Activated CD8-positive, alpha-beta memory T cell treated with anti-CD3 and anti-CD28 coated beads for 4 hours (primary cell): ENCODE results near the gene MLH1.
"Not testable (repeated sequence)": the region's sequence is repeated elsewhere in the genome, so short reads cannot be mapped to it uniquely, and the experiment has no call there.

Experiments
- DNase-seq, 2 donors: peaks; one replicate each; pipeline ENCODE4 v3.0.0-alpha.2; 2020; ENCODE audit warnings: low read depth in 2 of 2

Gene MLH1

DNA sequence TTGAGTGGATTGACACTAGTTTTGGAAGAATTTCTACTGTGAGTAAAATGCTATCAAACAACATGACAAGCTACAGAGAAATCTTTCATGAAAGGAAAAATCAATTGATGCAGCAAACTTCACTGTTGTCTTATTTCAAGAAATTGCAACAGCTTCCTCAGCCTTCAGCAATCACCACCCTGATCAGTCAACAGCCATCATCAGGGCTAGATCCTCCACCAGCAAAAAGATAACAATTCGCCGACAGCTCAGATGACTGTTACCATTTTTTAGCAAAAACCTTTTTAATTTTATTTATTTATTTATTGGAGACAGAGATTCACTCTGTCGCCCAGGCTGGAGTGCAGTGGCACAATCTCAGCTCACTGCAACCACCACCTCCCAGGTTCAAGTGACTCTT lies 44.0 kb downstream of the MLH1 start:
- no peak for DNase-seq

DNA sequence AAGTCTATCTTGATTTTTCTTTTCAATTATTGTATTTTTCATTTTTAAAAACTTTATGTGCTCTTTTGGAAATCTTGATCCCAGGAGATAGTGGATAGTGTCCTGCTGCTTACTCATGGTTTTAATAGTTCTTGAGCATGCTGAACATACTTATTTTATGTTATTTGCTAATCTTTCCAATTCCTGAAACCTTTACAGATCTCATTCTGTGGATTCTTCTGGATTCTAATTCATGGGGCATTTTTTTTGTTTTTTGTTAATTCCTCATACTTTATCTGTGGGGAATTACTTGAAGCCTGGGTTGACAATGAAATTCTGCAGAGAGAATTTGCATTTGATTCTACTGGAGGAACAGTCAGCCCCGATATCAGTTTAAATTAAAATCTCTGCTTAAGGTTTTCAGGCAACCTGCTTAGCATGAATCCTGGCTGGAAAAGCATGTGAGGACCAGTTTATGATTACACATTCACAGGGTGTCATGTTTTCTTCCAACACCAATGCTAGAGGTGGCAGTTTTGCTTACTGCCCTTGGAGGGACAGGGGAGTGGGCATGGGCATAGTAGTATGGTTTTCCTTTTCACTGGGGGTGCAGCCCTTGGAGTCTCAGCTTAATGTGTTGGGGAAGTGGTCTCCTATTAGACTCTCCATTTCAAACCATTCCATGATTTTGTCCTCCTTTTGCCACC lies 46.0 kb downstream of the MLH1 start:
- no peak for DNase-seq

DNA sequence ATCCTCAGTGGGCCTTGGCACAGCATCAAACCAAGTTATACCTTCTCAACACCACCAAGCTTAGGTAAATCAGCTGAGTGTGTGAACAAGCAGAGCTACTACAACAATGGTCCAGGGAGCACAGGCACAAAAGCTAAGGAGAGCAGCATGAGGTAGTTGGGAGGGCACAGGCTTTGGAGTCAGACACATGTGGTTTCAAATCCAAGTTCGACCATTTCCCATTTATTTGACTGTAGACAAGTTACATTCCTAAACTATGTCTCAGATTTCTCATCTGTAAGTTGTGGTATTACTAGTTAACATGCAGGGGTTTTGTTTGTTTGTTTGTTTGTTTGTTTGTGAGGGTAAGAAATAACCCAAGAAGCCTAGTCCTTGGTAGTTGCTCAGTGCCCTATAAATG lies 46.9 kb downstream of the MLH1 start:
- DNase-seq = no peak

DNA sequence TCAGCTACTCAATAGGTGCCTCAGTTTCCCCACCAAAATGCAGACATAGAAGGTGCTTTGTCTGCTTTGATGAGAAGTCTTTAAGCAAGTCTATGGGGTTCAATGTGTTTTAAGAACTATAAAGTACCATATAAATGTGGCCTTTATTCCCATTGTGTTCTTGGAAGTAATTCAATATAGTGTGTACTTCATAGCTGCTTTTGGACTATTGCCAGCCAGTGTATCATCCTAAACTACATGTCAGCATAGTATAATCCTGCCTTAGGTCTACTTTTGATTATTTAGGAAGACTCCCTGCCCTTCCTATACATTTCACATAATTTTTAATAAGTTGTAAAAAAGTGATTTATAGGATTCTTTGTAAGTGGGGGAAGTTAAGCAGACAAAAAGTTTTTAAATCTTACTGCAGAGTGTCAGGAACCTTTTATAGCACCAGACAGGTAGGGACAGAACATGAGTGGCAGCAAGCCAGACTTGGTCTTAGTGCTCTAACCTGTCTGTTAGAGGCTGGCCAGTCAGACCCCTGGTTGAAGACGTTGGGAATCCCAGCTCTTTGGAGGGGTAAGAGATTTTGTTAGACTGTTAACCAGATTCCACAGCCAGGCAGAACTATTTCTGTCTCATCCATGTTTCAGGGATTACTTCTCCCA lies 48.4 kb downstream of the MLH1 start:
- no peak for DNase-seq

DNA sequence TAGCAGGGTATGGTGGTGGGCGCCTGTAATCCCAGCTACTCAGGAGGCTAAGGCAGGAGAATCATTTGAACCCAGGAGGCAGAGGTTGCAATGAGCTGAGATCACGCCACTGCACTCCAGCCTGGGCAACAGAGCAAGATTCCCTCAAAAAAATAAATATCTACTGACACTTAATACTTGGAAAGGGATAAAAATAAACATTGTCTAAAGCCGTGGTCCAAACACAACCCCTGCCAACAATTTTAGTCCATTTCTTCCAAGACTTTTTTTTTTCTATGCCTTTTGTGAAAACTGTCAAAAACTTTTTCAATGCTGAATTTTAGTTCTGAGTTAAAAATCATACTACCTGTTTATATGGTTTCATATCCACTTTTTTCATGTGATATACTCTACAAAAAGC lies 49.4 kb downstream of the MLH1 start:
- not testable (repeated sequence) for DNase-seq

DNA sequence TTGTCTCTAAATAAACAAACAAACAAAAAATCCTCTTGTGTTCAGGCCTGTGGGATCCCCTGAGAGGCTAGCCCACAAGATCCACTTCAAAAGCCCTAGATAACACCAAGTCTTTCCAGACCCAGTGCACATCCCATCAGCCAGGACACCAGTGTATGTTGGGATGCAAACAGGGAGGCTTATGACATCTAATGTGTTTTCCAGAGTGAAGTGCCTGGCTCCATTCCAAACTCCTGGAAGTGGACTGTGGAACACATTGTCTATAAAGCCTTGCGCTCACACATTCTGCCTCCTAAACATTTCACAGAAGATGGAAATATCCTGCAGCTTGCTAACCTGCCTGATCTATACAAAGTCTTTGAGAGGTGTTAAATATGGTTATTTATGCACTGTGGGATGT lies 57.0 kb downstream of the MLH1 start:
- no peak for DNase-seq

DNA sequence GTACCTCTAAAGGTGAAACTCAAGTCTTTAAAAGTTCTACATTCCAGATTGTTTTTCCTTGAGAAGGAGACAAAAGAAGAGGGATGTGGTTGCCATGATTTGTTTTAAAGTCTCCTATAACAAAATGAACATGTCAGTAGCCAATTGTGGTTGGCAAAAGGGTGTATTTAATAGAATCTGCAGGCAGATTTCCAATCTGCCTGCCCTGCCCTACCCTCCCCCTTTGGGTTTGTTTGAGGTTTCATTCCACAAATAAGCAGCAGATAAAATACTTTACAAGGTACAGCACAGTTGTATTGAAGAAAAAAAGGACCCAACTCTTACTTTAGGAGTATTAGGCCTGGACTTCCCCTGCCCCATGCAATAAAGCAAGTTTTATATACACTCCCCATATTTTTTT lies 59.5 kb downstream of the MLH1 start:
- no peak for DNase-seq

DNA sequence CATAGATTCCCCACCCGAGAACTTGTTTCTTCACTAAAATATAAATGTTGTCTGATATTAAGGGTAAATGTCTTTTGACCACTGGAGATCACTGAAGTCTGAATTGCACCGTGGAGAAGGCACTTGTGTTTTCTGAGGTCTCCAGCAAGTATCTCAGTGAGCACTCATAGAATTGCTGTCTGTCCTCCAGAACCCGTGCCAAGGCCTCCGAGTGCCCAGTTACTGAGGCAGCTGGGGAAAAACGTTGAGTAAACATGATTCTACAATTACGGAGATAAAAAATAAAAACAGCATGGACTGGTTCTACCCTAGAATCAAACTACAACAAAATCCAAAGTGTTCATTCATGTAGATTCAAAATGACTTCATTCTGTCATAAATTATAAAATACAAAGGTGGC lies 60.0 kb downstream of the MLH1 start:
- no peak for DNase-seq

DNA sequence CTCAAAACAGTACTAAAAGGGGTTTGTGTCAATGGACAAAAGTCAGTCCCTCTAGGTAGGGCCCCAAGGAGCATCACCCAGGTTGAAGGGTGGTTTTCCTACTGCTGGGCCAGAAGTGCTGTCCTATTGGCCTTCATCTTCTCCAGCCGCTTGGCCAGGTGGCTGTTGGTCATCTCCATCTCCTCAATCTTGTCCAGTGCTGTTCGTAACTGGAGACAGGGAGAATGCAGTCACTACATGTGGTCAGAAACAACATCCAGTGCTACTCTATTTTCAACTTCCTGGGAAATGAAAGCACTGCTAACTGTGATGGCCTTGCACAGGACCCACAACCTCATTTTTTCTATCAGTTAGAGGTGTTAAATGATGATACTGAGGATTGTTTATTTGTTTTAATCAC lies 60.4 kb downstream of the MLH1 start:
- no peak for DNase-seq

DNA sequence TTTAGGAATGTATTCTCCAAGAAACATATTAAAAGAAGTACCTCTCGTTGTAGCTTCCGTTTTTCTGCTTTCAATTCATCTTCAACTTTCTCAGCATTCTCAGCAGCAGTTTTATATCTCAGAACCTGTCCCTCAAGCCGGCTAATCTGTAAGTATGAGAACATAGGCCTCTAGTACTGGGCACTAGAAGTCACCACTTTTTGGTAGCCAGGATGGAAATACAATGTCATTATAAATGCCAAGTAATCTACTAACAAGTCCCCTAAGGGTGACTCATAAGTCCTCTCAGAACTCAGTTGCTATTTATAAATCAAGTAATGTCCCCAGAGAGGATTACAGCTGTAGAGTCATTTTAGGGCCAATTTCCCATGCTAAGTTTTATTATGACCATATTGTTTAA lies 61.1 kb downstream of the MLH1 start:
- no peak for DNase-seq

DNA sequence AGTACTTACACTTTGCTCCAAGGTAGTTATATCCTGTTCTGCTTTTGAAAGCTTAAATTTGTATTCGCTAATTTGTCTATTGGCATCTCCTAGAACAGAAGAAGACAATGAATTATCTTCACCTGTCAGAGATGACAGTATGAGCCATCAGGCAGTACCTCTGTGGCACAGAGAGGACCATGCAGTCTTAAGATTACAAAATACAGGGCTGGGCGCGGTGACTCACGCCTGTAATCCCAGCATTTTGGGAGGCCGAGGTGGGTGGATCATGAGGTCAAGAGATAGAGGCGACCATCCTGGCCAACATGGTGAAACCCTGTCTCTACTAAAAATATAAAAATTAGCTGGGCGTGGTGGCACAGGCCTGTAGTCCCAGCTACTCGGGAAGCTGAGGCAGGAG lies 61.8 kb downstream of the MLH1 start:
- DNase-seq = not testable (repeated sequence)

DNA sequence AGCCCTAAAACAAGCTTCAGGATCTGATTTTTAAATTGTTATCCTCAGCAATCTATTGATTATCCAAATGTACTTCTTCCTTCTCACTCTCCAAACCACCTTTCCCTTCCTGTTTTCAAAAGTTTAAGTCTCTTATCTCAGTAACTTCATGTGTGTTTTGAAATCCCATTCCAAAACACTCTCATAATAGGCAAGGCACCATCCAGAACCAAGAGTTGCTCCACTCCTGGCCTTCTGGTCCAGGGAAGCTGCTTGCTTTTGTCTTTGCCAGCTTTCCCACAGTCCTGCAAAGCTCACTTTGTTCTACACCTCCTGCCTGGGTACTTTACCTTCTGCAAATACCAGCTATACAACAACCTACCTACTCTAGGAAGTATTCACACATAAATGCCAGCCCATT lies 63.5 kb downstream of the MLH1 start:
- DNase-seq = no peak

DNA sequence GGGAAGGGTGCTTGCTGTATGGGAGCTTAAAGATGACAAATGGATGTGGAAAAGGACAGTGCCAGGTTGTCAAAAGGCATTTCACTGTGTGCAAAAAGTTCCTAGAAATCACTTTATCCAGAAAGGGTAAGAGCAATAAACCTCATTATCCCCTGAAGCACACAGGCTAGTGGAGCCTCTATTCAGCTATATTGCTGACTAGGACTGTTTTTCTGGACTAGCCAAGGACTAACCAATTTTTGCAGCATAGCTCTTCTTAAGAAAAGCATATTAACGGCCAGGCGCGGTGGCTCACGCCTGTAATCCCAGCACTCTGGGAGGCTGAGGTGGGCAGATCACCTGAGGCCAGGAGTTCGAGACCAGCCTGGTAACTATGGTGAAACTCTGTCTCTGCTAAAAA lies 64.8 kb downstream of the MLH1 start:
- DNase-seq = no peak

DNA sequence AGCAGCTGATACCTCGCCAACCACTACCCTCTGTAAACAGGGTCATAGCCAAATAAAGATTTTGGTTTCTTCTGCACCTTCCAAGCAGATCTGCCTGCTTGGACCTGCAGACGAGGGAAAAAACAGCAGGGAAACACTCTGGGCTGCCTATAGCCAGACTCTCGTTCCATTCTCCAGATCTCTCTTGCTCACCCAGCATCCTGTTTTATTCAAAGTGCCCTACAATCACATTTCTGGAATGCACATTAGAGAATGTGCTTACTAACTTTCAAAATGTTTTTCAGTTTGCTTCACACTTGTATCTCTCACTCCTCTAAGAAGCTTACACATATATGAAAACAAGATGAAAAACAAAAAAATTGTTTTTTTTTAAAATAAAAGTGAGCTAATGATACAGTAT lies 71.4 kb downstream of the MLH1 start:
- DNase-seq = no peak

DNA sequence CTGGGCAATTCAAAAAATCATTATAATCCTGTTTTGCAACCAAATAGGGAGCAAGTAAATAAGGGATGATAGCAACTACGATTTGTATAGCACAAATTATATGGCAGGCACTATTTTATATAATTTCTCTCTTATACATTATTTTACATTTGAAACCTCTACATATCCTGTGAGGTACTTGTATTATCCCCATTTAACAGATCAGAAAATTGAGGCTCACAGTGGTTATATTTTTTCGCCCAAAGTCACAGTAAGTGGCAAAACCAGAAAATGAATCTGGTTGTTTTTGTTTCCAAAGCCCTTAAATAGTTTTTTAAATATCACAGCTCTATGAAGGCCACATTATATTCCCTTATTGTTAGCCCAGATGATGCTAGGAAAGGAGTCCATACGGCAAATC lies 74.3 kb downstream of the MLH1 start:
- no peak for DNase-seq

DNA sequence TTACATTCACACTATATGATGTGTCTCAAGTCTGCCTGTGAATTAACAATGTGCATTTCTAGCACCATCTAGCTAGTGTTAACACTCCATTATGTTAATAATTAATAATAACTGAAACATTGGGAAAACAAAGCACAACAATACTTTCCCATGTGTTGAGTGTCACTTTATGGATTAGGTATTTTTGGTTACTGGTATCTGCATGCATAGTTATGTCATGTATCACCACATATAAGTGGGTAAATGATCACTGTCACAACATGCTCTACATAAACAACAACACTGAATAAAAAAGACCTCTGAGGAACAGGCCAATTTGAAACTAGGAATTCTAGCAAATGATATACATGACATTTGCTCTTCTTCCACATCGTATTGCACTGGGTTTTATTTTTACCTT lies 74.7 kb downstream of the MLH1 start:
- no peak for DNase-seq

DNA sequence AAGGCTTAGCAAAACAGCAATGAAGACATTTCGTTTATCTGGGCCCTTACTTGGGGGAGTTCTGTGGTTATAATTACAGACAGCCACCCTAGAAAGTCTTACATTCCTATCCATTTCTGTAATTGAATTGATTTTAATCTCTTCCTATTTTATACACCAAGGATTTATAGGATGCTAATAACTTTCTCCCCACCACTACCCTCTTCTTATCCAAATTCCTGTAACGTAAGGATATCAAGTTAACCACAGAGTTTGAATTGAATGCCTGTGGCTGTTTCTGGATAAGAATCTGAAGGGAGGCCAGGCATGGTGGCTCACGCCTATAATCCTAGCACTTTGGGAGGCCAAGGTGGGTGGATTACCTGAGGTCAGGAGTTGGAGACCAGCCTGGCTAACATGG lies 78.6 kb downstream of the MLH1 start:
- no peak for DNase-seq

DNA sequence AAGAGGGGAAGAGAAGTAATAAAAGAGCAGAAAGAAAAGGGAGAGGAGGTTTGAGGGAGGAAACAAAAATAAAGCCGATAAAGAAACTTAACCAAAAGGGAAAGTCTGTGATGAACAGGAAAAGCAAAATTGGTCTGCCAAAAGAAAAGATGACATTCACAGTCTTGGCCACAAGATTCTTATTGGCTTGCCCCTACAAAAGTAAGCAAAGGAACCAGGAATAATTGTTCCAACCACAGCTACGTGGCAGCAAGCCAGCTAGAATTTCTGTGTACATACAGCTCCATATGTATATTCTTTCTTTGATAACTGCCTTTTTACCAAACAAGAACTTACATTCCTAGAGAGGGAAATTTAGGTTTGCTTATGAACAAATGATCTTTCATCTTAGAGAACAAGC lies 79.6 kb downstream of the MLH1 start:
- no peak for DNase-seq

DNA sequence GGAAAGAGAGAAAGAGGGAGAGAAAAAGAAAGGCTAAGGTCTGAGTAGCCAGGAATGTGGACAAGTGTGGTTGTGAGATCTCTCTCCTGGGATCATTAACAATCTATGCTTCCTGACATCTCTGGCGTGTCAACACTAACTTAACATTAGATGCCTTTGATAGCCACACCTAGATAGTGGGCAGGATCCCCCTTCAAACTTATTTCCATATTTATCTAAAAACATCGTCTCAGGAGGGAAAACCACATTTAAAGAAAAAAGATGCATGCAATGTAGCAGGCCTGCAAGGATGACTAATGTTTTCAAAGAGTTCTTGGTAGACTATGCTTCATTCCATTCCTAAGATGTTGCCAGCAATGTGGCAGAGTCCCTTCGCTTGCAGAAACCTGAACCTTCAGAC lies 80.9 kb downstream of the MLH1 start:
- DNase-seq = no peak

DNA sequence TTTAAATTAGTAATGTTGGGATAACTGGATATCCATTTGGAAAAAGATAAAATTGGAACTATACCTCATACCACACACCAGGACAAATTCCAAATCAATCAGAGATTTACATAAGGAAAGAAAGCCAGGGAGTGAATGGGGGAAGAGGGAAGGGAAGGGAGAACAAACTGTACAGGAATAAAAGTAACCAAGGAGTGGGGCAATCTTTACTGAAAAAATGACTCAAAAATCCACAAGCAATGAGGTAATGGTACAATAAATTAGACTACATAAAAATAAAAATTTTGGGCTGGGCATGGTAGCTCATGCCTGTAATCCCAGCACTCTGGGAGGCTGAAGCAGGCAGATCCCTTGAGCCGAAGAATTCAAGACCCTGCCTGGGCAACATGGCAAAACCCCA lies 82.6 kb downstream of the MLH1 start:
- no peak for DNase-seq

DNA sequence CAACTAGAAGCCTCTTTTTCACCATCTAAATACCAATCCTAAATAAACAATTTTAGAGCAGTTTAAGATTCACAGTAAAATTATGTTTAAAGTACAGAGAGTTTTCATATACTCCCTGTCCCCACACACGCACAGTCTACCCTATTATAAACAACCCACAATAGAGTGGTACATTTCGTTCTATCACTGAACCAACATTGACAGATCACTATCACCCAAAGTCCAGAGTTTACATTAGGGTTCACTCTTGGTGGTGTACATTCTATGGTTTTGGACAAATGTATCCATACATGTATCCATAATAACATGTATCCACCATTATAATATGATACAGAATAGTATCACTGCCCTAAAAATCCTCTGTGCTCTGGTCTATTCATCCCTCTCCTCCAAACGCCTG lies 89.0 kb downstream of the MLH1 start:
- DNase-seq = no peak

DNA sequence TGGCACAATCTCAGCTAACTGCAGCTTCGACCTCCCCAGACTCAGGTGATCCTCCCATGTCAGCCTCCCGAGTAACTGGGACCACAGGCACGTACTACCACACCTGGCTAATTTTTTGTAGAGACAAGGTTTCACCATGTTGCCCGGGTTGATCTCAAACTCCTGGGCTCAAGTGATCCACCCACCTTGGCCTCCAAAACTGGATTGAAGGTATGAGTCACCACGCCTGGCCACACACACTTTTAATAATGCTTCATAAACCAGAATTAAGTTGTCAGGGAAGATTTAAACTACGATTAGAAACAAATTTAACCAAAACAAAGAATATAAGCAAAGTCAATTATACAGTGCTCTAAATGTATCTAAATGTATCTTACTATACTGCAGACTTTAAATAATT lies 93.6 kb downstream of the MLH1 start:
- no peak for DNase-seq

DNA sequence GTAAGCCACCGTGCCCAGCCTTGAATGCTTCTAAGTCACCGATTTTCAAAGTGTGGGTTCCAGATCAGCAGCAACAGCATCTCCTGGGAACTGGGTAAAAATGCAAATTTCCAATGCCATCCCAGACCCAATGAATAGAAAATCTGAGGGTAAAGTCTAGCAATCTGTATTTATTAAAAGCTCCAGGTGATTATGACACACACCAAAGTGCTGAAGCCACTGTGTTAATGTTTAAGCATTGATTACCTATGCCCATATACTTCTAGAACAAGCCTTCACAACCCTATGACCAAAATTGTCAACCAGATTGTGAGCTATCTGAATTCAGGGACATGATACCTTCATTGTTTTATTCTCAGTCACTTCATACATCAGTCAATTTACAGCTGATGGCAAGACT lies 94.6 kb downstream of the MLH1 start:
- DNase-seq = no peak

DNA sequence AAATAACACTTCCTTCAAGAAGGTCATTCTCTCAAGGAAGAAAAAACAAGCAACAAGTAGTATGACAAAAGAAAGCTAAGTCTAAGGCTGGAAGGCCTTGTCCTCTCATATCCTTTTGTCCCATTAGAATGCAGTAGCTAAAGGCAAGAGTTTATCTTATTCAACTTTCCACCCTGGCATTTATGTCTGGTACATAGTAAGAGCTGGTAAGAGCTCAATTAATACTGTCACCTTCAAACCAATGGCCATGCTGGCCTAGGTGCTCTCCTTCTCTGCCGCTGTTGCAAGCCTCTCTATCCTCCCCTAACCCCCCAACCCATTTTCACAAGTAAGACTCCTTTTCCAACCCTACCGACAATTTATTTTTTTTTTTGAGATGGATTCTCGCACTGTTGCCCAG lies 99.2 kb downstream of the MLH1 start:
- no peak for DNase-seq
